RWPE1 (cell line): ENCODE data around the gene ATF7IP.

Experiments
- CTCF ChIA-PET: fragments of 350-600 bp; sonication (Branson Sonifier 250); formaldehyde crosslinking; extraction: SDS; loops from one replicate; lab custom pipeline; 2021; lab: Yijun Ruan, JAX
- POLR2A ChIA-PET: fragments of 400-600 bp; formaldehyde crosslinking; extraction: SDS; loops from one replicate; lab custom pipeline; 2020; ENCODE audit warnings: antibody characterized with exemption; ENCODE audit not compliant: low non-redundant PET; lab: Yijun Ruan, JAX
- DNase-seq: peaks from one replicate; pipeline ENCODE4 v3.0.0; 2012; ENCODE audit warnings: low spot score
- H3K27ac ChIP-seq: fragments of 450-650 bp; 2 replicates; pipeline ENCODE4 v1.5.1; 2017
- TF ChIP-seq, protein P1 (sequence below): fragments of 450-650 bp; conservative IDR thresholded peaks from 2 replicates; pipeline ENCODE4 v1.5.1; 2017; ENCODE audit warnings: low read depth, mild to moderate bottlenecking

Gene ATF7IP

GRCh38 chr12:14505626-14506596 lies 140.4 kb downstream of the ATF7IP start:
- CTCF ChIA-PET: interaction anchor here (0.6 to 0.7 kb wide), 2 partner anchors 24 to 71 kb away, joined by 5 to 7 read pairs; no protein-coding TSS in a partner anchor
- no peak for DNase-seq
- H3K27ac ChIP-seq: no peak overlapping the region
- POLR2A ChIA-PET: no interaction called here
- TF ChIP-seq, protein P1, sequence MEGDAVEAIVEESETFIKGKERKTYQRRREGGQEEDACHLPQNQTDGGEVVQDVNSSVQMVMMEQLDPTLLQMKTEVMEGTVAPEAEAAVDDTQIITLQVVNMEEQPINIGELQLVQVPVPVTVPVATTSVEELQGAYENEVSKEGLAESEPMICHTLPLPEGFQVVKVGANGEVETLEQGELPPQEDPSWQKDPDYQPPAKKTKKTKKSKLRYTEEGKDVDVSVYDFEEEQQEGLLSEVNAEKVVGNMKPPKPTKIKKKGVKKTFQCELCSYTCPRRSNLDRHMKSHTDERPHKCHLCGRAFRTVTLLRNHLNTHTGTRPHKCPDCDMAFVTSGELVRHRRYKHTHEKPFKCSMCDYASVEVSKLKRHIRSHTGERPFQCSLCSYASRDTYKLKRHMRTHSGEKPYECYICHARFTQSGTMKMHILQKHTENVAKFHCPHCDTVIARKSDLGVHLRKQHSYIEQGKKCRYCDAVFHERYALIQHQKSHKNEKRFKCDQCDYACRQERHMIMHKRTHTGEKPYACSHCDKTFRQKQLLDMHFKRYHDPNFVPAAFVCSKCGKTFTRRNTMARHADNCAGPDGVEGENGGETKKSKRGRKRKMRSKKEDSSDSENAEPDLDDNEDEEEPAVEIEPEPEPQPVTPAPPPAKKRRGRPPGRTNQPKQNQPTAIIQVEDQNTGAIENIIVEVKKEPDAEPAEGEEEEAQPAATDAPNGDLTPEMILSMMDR: no peak

GRCh38 chr12:14510574-14510973 lies 145.1 kb downstream of the ATF7IP start:
- ChIA-PET POLR2A (no interaction called here), CTCF (interaction anchor here (1.5 kb wide), 1 partner anchor 154 kb away, joined by 4 read pairs; no protein-coding TSS in a partner anchor)
- TF ChIP-seq, protein P1: no peak
- no peak overlapping the region for H3K27ac ChIP-seq
- DNase-seq: no peak

- POLR2A ChIA-PET: no interaction called here
- TF ChIP-seq, protein P1: no peak
- DNase-seq: peak; percentile 83
- CTCF ChIA-PET: interaction anchor here (0.6 to 1.4 kb wide), 12 partner anchors 15 to 276 kb away, joined by 3 to 7 read pairs (median 4); no protein-coding TSS in a partner anchor
- no peak overlapping the region for H3K27ac ChIP-seq
These were observed 148.8 kb downstream of the ATF7IP start for GRCh38 chr12:14514154-14514842.

DNA sequence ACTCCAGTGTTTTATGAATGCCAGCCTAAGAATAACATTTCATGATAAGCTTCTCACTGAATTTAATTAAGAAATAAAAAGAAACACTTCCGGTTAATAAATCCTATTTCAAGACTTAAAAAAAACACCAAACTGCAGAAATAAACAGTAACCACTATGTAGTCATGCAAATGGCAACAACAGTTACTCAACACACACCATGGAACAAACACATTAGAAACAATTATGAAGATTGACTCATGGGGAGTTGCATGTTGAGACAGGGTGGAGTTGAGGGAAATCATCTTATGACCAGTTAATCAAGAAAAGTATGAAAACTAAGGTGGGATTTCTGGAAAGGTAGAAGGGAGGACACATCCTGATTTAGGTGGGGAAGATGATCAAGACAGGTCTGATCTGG lies 149.5 kb downstream of the ATF7IP start:
- DNase-seq: peak; percentile 64
- ChIA-PET CTCF (interaction anchor here (0.6 to 1.4 kb wide), 6 partner anchors 56 to 257 kb away, joined by 3 to 4 read pairs (median 4); no protein-coding TSS in a partner anchor), POLR2A (no interaction called here)
- no peak overlapping the region for H3K27ac ChIP-seq
- TF ChIP-seq, protein P1: no peak

GRCh38 chr12:14521822-14522221 lies 156.3 kb downstream of the ATF7IP start:
- ChIA-PET POLR2A (no interaction called here), CTCF (no interaction called here)
- no peak for DNase-seq
- H3K27ac ChIP-seq: no peak overlapping the region
- TF ChIP-seq, protein P1: no peak

- DNase-seq: no peak
- ChIA-PET CTCF (no interaction called here), POLR2A (no interaction called here)
- H3K27ac ChIP-seq: no peak overlapping the region
- TF ChIP-seq, protein P1: no peak
These were observed 160.5 kb downstream of the ATF7IP start for GRCh38 chr12:14525964-14526363.
